Stimulated activated CD4-positive, alpha-beta T cell treated with anti-CD3 and anti-CD28 coated beads, TNF-alpha, amount 100 ng/mL, for 48 hours (primary cell): ENCODE data around the gene DGKE.

Experiments used
- DNase-seq, 3 donors: peaks; one replicate each; pipeline ENCODE4 v3.0.0-alpha.2; 2020; ENCODE audit warnings: low read depth in 3 of 3

Gene DGKE

GRCh38 chr17:56833809-56834379 lies at the start of gene DGKE, which contains the start of gene C17orf67:
Gene DGKE, plus strand, starts transcription at chr17:56834151. Its CDS starts 645 bp downstream, at chr17:56834796.
Gene C17orf67, minus strand, starts transcription at chr17:56833920. Its CDS starts 18,110 bp downstream, at chr17:56815810.
- DNase-seq, result peak; percentile 95 to 100 (median 98)

- DNase-seq, result no peak
Measured at GRCh38 chr17:56785405-56785804, 48.5 kb upstream of the DGKE start.

- no peak for DNase-seq
Measured at GRCh38 chr17:56785997-56786680, 47.8 kb upstream of the DGKE start.

- DNase-seq, result peak; percentile 27 to 66 (median 46)
Measured at GRCh38 chr17:56786989-56787482, 46.9 kb upstream of the DGKE start.

- no peak for DNase-seq
Measured at GRCh38 chr17:56792267-56792666, 41.7 kb upstream of the DGKE start.

- DNase-seq, result no peak
Measured at GRCh38 chr17:56793531-56793930, 40.4 kb upstream of the DGKE start.

- DNase-seq, result no peak
Measured at GRCh38 chr17:56793957-56794356, 40.0 kb upstream of the DGKE start.

GRCh38 chr17:56795221-56795865 lies 38.6 kb upstream of the DGKE start:
- DNase-seq, result no peak

- no peak for DNase-seq
Measured at GRCh38 chr17:56796536-56796935, 37.4 kb upstream of the DGKE start.

- no peak for DNase-seq
Measured at GRCh38 chr17:56798916-56799315, 35.0 kb upstream of the DGKE start.

- DNase-seq, result no peak
Measured at GRCh38 chr17:56801459-56802178, 32.3 kb upstream of the DGKE start.

GRCh38 chr17:56803071-56803470 lies 30.9 kb upstream of the DGKE start:
- no peak for DNase-seq

GRCh38 chr17:56804454-56804853 lies 29.5 kb upstream of the DGKE start:
- no peak for DNase-seq

GRCh38 chr17:56806949-56807348 lies 27.0 kb upstream of the DGKE start:
- DNase-seq, result no peak

- no peak for DNase-seq
Measured at GRCh38 chr17:56807723-56808122, 26.2 kb upstream of the DGKE start.

- no peak for DNase-seq
Measured at GRCh38 chr17:56808503-56808902, 25.4 kb upstream of the DGKE start.

GRCh38 chr17:56809106-56809819 lies 24.7 kb upstream of the DGKE start:
- DNase-seq, result no peak

GRCh38 chr17:56809820-56810179 lies 24.2 kb upstream of the DGKE start:
- no peak for DNase-seq

GRCh38 chr17:56810343-56810742 lies 23.6 kb upstream of the DGKE start:
- DNase-seq, result no peak

- DNase-seq, result no peak
Measured at GRCh38 chr17:56810891-56811775, 22.8 kb upstream of the DGKE start.
